ENCODE results near the gene CCDC51.

DNA sequence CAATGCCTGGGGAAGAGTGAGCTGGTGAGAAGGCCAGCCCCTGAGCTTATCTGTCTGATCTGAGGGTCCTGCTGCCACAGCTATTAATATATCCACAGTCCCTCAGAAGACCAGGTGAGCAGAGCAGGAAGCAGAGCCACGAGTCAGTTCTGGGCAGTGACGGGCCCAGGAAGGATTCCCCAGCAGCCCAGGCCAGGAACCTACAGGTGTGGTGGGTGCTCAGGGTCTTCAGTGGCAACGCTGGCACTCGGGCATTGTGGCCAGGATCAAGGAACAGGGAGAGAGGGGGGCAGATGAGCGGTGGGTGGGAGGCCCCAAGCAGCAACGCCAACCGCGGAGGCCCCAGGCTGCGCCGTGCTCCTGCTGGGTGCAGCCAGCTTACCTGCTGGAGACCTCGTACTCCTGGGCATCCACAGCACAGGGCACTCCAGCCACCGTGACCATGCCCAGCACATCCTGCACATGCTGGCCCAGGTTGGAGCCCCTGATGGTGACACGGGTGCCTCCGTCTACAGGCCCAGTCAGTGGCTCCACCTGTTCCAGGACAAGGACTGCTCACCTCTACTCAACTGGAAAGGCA is 22.3 kb downstream of the CCDC51 start:
- no peak for TF ChIP-seq CTCF (conservative IDR thresholded peaks at IDR 0.05; ENCODE audit: low read depth in 2 of 2)
- no peak for TF ChIP-seq POLR2AphosphoS5 (IDR thresholded peaks at IDR 0.05; ENCODE audit: low read depth)
- no peak for TF ChIP-seq REST (IDR thresholded peaks at IDR 0.05; ENCODE audit: unreplicated experiment)
- TF ChIP-seq EZH2 (IDR thresholded peaks at IDR 0.05; ENCODE audit: low read depth, unreplicated experiment): no peak
- TF ChIP-seq EZH2phosphoT487 (IDR thresholded peaks at IDR 0.05; ENCODE audit: unreplicated experiment): no peak
- TF ChIP-seq ETS1 (IDR thresholded peaks at IDR 0.05): no peak
- TF ChIP-seq CREB1 (CRISPR knock-in tag; IDR thresholded peaks at IDR 0.05; ENCODE audit: low read depth): no peak
- TF ChIP-seq STAT1 (IDR thresholded peaks at IDR 0.05; ENCODE audit: unreplicated experiment): no peak
- no peak for TF ChIP-seq JUNB (IDR thresholded peaks at IDR 0.05; ENCODE audit: unreplicated experiment)
- no peak for TF ChIP-seq ZNF114 (CRISPR knock-in tag; IDR thresholded peaks at IDR 0.05)
- TF ChIP-seq ZNF462 (CRISPR knock-in tag; IDR thresholded peaks at IDR 0.05): no peak
- no peak for TF ChIP-seq NANOG (IDR thresholded peaks at IDR 0.05; ENCODE audit: borderline replicate concordance)
- TF ChIP-seq ZNF331 (CRISPR knock-in tag; IDR thresholded peaks at IDR 0.05; ENCODE audit: low read depth): no peak

Measured in GM23338 (cell line).